ENCODE data around the gene CLHC1. TPM values are rescaled to one million over a fixed set of nuclear protein-coding genes. Genes with fewer than 3 reads are reported as not detected.

CLHC1 gene
- total and polyA plus RNA-seq, 2 of the 8 experiments (the other 6 are each of a cell fraction or from before 2014, with no cell fraction given) = 2.6 to 10.8 TPM

DNA sequence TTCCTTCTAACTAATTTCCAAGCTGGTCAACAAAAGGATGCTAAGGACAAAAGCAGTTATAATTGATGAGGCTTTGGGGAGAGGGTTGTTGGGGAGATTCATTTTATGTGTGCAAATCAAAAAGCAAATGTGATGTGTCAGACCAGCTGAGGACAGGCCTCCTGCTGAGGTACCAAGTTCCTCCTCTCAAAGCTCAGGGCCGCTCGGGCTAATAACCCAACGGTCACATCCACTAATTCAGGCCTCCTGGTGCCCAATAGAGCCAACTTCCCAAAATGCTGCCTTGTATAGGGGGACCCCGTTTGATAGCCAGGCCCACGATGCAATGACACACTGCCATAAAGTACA is 93.2 kb downstream of the CLHC1 start:
- POLR2A ChIA-PET (ENCODE audit: partially characterized antibody) = interaction anchor here (2.6 kb wide), 1 partner anchor 90 kb away, joined by 10 read pairs; no protein-coding TSS in a partner anchor
- H3K4me3 ChIP-seq (ENCODE audit: extremely low read depth in 1 of 4, insufficient read depth in 2 of 4, low read depth in 3 of 4, low read length in 4 of 4) = no peak overlapping the region
- 90% methylated on average over 5 of the region's 5 CpGs; no CpG with 5 or more reads in 1 of the 2 experiments for WGBS, 2 experiments (ENCODE audit: extremely low coverage in 1 of 2, insufficient coverage in 1 of 2, insufficient read length in 1 of 2, insufficient replicate concordance in 2 of 2, low coverage in 1 of 2, low lambda C conversion rate in 2 of 2, missing lambda C conversion rate in 1 of 2)
- no peak overlapping the region for H3K27ac ChIP-seq (ENCODE audit: low read depth, low read length)
- DNase-seq (ENCODE audit: low read depth in 1 of 2, low spot score in 2 of 2) (no peak), FAIRE-seq (no peak)
- no peak overlapping the region for H4K91ac ChIP-seq (replicated peaks; ENCODE audit: insufficient read length, low read length)
- no peaks in the 10 kb centered on the region for H4K20me1 ChIP-seq (replicated peaks in 1 of 2; ENCODE audit: control insufficient read depth in 1 of 2, insufficient read depth in 2 of 2, low read length in 2 of 2)
- no peak overlapping the region for H3K9ac ChIP-seq (replicated peaks in 1 of 4; ENCODE audit: extremely low read depth in 1 of 4, low read depth in 3 of 4, low read length in 3 of 4)
- no peak overlapping the region for H2BK15ac ChIP-seq (ENCODE audit: low read length)
- H3K79me1 ChIP-seq (ENCODE audit: low read depth, low read length) = no peaks in the 10 kb centered on the region
- H3K4ac ChIP-seq (replicated peaks; ENCODE audit: insufficient read length, low read depth, low read length) = no peak overlapping the region
- peaks cover 7 to 21% (median 19%) of the 10 kb centered on the region in 4 experiments for H3K4me1 ChIP-seq (replicated peaks in 1 of 4; ENCODE audit: control insufficient read depth in 3 of 4, insufficient read depth in 4 of 4, low read length in 3 of 4)
- no peaks in the 10 kb centered on the region for H3K27me3 ChIP-seq (replicated peaks in 1 of 4; ENCODE audit: control insufficient read depth in 3 of 4, extremely low read depth in 1 of 4, insufficient read depth in 3 of 4, low read length in 3 of 4)
- H4K5ac ChIP-seq (ENCODE audit: insufficient read length, low read depth, low read length) = no peak overlapping the region
- no peak overlapping the region for H2BK20ac ChIP-seq (ENCODE audit: low read length)
- no peak overlapping the region for H2AFZ ChIP-seq (ENCODE audit: low read length)
- no peak overlapping the region for H2AK5ac ChIP-seq (ENCODE audit: low read depth, low read length)
- H3K9me3 ChIP-seq (ENCODE audit: insufficient read depth in 2 of 2, low read depth in 1 of 2, low read length in 1 of 2) = no peaks in the 10 kb centered on the region
- H2BK5ac ChIP-seq (ENCODE audit: low read depth, low read length) = no peak overlapping the region
- H3K36me3 ChIP-seq (ENCODE audit: control insufficient read depth in 2 of 4, insufficient read depth in 4 of 4, low read length in 3 of 4) = no peaks in the 10 kb centered on the region
- no peak overlapping the region for H3K14ac ChIP-seq (ENCODE audit: insufficient read length)
- H2BK120ac ChIP-seq (replicated peaks; ENCODE audit: low read depth, low read length) = no peak overlapping the region
- H3K23ac ChIP-seq (ENCODE audit: insufficient read length) = no peak overlapping the region
- H3K4me2 ChIP-seq (ENCODE audit: insufficient read depth in 1 of 2, low read depth in 2 of 2, low read length in 2 of 2) = no peak overlapping the region
- no peaks in the 10 kb centered on the region for H3K79me2 ChIP-seq (ENCODE audit: control insufficient read depth in 1 of 2, insufficient read depth in 2 of 2, low read length in 2 of 2)
- CTCF ChIA-PET (ENCODE audit: partially characterized antibody) = interaction anchor here (0.8 to 3.6 kb wide), 5 partner anchors 12 to 91 kb away, joined by 3 to 18 read pairs (median 4); no protein-coding TSS in a partner anchor
- H3K23me2 ChIP-seq (ENCODE audit: low read depth, low read length) = peaks cover 2% of the 10 kb centered on the region
- no peak overlapping the region for H3K18ac ChIP-seq (ENCODE audit: extremely low read depth, low read length)
- no peak overlapping the region for H2BK12ac ChIP-seq (ENCODE audit: low read depth, low read length)
- H3K56ac ChIP-seq (replicated peaks; ENCODE audit: insufficient read length, low read depth, low read length) = no peak overlapping the region
- no peak overlapping the region for H4K8ac ChIP-seq (ENCODE audit: extremely low read depth, insufficient read depth, low read length)
- TF ChIP-seq POLR2AphosphoS5 (IDR thresholded peaks at IDR 0.05; ENCODE audit: low read depth, low read length) (no peak), GABPA (IDR thresholded peaks at IDR 0.05; ENCODE audit: borderline replicate concordance, insufficient read depth, low read length) (no peak), EGR1 (IDR thresholded peaks at IDR 0.05; ENCODE audit: borderline replicate concordance, low read depth, low read length) (no peak), SRF (IDR thresholded peaks at IDR 0.05; ENCODE audit: low read depth, low read length) (no peak), CBX5 (IDR thresholded peaks at IDR 0.05; ENCODE audit: low read depth, low read length) (no peak), KDM1A (IDR thresholded peaks at IDR 0.05; ENCODE audit: borderline replicate concordance, low read length) (no peak), ZNF274 (IDR thresholded peaks at IDR 0.05; ENCODE audit: borderline replicate concordance, extremely low read depth, low read length) (no peak), CHD1 (IDR thresholded peaks at IDR 0.05; ENCODE audit: low read depth, low read length) (no peak), SAP30 (IDR thresholded peaks at IDR 0.05; ENCODE audit: insufficient read depth, insufficient replicate concordance, low read length) (no peak), POLR2A (IDR thresholded peaks at IDR 0.05; ENCODE audit: control extremely low read depth in 1 of 2, low read depth in 2 of 2, low read length in 2 of 2) (no peak), SP2 (IDR thresholded peaks at IDR 0.05; ENCODE audit: low read length) (no peak), SIX5 (IDR thresholded peaks at IDR 0.05; ENCODE audit: low read depth, low read length) (no peak)
- TF ChIP-seq, protein P1, sequence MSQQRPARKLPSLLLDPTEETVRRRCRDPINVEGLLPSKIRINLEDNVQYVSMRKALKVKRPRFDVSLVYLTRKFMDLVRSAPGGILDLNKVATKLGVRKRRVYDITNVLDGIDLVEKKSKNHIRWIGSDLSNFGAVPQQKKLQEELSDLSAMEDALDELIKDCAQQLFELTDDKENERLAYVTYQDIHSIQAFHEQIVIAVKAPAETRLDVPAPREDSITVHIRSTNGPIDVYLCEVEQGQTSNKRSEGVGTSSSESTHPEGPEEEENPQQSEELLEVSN (IDR thresholded peaks at IDR 0.05) = no peak
